ENCODE measurements around the gene AGRN. TPM values are rescaled to one million over a fixed set of nuclear protein-coding genes. Genes with fewer than 3 reads are reported as not detected.

The AGRN gene
- total and polyA plus RNA-seq, 9 donors: 2.7 to 138 (median 14.3) TPM

GRCh38 chr1:1058921-1059493 is 39.1 kb downstream of the AGRN start:
- TF ChIP-seq POLR2A (IDR thresholded peaks at IDR 0.05) (no peak), EP300 (IDR thresholded peaks at IDR 0.05) (no peak), CTCF (IDR thresholded peaks at IDR 0.05) (no peak)
- WGBS, 3 donors: 0 to 1% (median 1%) methylated on average over 39 to 48 of the region's 48 CpGs

GRCh38 chr1:1059494-1060280 is 39.8 kb downstream of the AGRN start:
- WGBS, 3 donors: 3 to 5% (median 5%) methylated on average over 38 to 69 of the region's 69 CpGs
- intact Hi-C loops (cut with DNase I): no loop called here
- TF ChIP-seq EP300 (IDR thresholded peaks at IDR 0.05) (no peak), CTCF (IDR thresholded peaks at IDR 0.05) (no peak), POLR2A (IDR thresholded peaks at IDR 0.05) (no peak)
- H3K4me3 ChIP-seq: peak overlapping the region; percentile 42
- H3K27ac ChIP-seq: no peak overlapping the region
- H3K27me3 ChIP-seq: peaks cover 9% of the 10 kb centered on the region
- H3K4me1 ChIP-seq (ENCODE audit: insufficient read depth): peaks cover 3% of the 10 kb centered on the region
- peak; percentile 46 to 78 (median 69) for DNase-seq
- no peaks in the 10 kb centered on the region for H3K9me3 ChIP-seq
- no peaks in the 10 kb centered on the region for H3K36me3 ChIP-seq

More at GRCh38 chr1:1058921-1059493, 39.1 kb downstream of the AGRN start:
- Histone ChIP-seq H3K27me3 (peaks cover 9% of the 10 kb centered on the region), H3K9me3 (no peaks in the 10 kb centered on the region), H3K4me1 (ENCODE audit: insufficient read depth) (peaks cover 3% of the 10 kb centered on the region), H3K4me3 (peak overlapping the region; percentile 42), H3K36me3 (no peaks in the 10 kb centered on the region), H3K27ac (no peak overlapping the region)
- DNase-seq: no peak
- intact Hi-C loops (cut with DNase I): no loop called here

GRCh38 chr1:1060281-1061000 is 40.5 kb downstream of the AGRN start:
- intact Hi-C loops (cut with DNase I): no loop called here
- no peak overlapping the region for H3K4me3 ChIP-seq
- TF ChIP-seq EP300 (IDR thresholded peaks at IDR 0.05) (no peak), CTCF (IDR thresholded peaks at IDR 0.05) (no peak), POLR2A (IDR thresholded peaks at IDR 0.05) (no peak)

GRCh38 chr1:1061682-1062345 is 41.9 kb downstream of the AGRN start:
- peaks cover 9% of the 10 kb centered on the region for H3K27me3 ChIP-seq
- DNase-seq: no peak

More at GRCh38 chr1:1060281-1061000, 40.5 kb downstream of the AGRN start:
- no peak overlapping the region for H3K27ac ChIP-seq
- no peaks in the 10 kb centered on the region for H3K9me3 ChIP-seq
- 42 to 48% (median 45%) methylated on average over 38 of the region's 38 CpGs for WGBS, 3 donors
- no peak for DNase-seq
- H3K36me3 ChIP-seq: no peaks in the 10 kb centered on the region
- H3K27me3 ChIP-seq: peaks cover 9% of the 10 kb centered on the region
- peaks cover 3% of the 10 kb centered on the region for H3K4me1 ChIP-seq (ENCODE audit: insufficient read depth)

More at GRCh38 chr1:1061682-1062345, 41.9 kb downstream of the AGRN start:
- Histone ChIP-seq H3K27ac (no peak overlapping the region), H3K4me1 (ENCODE audit: insufficient read depth) (peaks cover 3% of the 10 kb centered on the region), H3K9me3 (no peaks in the 10 kb centered on the region), H3K4me3 (no peak overlapping the region), H3K36me3 (no peaks in the 10 kb centered on the region)
- TF ChIP-seq POLR2A (IDR thresholded peaks at IDR 0.05) (no peak), CTCF (IDR thresholded peaks at IDR 0.05) (no peak), EP300 (IDR thresholded peaks at IDR 0.05) (no peak)
- intact Hi-C loops (cut with DNase I): loop anchor here in 1 of 4 donors (2.0 kb wide), 1 partner anchor 77 kb away; no protein-coding TSS in a partner anchor
- WGBS, 3 donors: 36 to 43% (median 42%) methylated on average over 16 of the region's 18 CpGs

Measured in ovary (tissue), 9 donors.